Thyroid gland (tissue), 4 donors: ENCODE measurements around the gene DLGAP4.

Experiments
- CTCF ChIP-seq, 6 experiments: fragments of 200-600 bp in 3 of 6; fragments of 450-650 bp in 3 of 6; sonication (generic) in 3 of 6; IDR thresholded peaks; one replicate each; pipeline ENCODE4 v1.5.1; 2016 to 2019; ENCODE audit warnings: antibody characterized with exemption in 6 of 6, mild to moderate bottlenecking in 2 of 6, inconsistent platforms in 1 of 6, moderate library complexity in 1 of 6
- POLR2A ChIP-seq, 2 donors: fragments of 450-650 bp; IDR thresholded peaks; one replicate each; pipeline ENCODE4 v1.6.1; 2017; ENCODE audit warnings: antibody characterized with exemption in 2 of 2, mild to moderate bottlenecking in 2 of 2, moderate library complexity in 1 of 2

GRCh38 chr20:36473164-36473563 lies 167.0 kb downstream of the DLGAP4 start:
- TF ChIP-seq CTCF (IDR thresholded peaks at IDR 0.05) (no peak), POLR2A (IDR thresholded peaks at IDR 0.05) (no peak)
